ENCODE results near the gene BCL7C.
A peak's percentile ranks its signal among the peaks of the same experiment; 100 is the strongest.
"Not testable (repeated sequence)": the region's sequence is repeated elsewhere in the genome, so short reads cannot be mapped to it uniquely, and the experiment has no call there.

The BCL7C gene

GRCh38 chr16:30893744-30894539 lies at the start of gene BCL7C:
BCL7C (minus strand) TSS chr16:30894077; CDS start chr16:30893944, 133 bp downstream.
- peak; percentile 90 for DNase-seq (ENCODE audit: low spot score)

- DNase-seq (ENCODE audit: low spot score), result no peak
Measured at GRCh38 chr16:30942426-30942806, 48.5 kb upstream of the BCL7C start.

DNA sequence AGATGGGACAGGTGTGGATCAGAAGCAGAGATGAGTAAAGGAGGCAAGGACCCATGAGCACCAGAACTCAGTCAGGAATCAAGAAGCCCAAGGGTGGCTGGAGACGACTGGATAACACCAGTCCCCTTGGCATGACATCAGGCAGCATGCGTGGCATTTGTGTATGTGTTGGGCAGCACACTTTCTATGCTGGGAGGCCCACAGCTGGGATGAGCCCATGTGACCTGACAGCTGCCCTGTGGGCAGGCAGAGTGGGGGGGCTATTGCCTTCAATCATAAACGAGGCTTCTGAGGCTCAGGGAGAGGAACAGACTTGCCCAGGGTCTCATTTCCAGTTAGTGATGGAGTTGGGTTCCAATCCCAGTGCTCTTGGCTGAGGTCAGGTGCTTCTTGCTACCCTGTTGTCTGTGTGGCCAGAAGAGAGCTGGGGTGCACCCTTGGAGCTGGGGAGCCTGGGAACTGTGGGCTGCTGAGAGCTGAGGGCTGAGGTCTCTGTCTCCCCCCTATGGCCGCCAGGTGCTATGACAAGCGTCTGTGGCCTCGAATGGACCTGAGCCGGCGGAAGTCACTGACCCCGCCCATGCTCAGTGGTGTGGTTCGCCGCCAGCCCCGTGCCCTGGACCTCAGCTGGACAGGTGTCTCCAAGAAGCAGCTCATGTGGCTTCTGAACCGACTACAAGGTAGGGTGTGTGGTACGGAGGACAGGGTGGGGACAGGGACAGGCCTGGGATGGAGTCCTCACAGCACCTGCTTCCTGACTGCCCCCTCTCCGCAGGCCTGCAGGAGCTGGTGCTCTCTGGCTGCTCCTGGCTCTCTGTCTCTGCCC lies 47.9 kb upstream of the BCL7C start:
- peak; percentile 82 for DNase-seq (ENCODE audit: low spot score)

GRCh38 chr16:30939571-30939970 lies 45.7 kb upstream of the BCL7C start:
- not testable (repeated sequence) for DNase-seq (ENCODE audit: low spot score)

DNA sequence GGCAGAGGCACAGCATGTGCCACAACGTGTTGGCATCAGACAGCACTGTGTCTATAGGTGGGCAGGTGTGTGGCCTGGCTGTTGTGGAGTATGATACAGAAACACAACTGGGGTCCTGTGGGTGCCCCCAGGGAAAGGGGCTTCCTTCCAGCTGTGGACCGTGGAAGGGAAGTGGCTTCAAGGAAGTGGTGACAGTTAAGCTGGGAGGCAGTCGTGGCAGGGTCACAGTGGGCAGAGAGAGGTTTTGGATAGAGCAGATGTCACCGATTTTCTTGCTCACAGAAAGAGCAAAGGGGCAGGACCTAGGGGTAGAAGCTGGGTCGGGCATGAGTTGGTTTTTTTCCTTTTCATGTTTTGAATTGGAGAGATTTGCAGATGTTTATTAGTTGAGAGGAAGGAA lies 43.8 kb upstream of the BCL7C start:
- DNase-seq (ENCODE audit: low spot score), result no peak

GRCh38 chr16:30934827-30935557 lies 41.1 kb upstream of the BCL7C start:
- peak; percentile 51 for DNase-seq (ENCODE audit: low spot score)

DNA sequence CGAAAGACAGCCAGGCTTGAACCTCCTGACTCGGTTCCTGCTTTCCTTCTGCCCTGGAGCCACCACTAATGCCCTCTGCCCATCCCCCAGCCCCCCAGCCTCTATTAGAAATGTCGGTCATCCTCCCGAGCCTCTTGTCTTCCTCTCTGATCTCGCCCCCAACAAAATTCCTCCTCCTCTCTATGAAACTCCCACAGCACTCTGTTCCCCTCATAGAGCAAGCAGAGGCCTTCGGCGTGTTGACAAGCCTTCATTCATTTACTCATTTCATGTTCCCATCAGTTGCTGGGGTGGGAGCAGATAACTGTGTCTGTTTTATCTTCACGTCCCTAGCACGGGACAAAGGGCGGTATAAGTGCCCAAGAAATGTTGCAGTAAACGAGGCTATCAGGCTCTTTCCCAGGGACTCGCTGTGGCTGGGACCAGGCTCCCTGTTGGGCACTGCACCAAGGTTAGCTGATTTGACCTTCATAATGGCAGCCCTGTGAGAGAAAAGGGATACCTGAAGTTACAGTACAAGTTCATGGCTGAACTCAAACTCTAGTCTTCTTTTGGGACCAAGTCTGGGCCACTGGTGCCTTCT lies 37.3 kb upstream of the BCL7C start:
- no peak for DNase-seq (ENCODE audit: low spot score)

DNA sequence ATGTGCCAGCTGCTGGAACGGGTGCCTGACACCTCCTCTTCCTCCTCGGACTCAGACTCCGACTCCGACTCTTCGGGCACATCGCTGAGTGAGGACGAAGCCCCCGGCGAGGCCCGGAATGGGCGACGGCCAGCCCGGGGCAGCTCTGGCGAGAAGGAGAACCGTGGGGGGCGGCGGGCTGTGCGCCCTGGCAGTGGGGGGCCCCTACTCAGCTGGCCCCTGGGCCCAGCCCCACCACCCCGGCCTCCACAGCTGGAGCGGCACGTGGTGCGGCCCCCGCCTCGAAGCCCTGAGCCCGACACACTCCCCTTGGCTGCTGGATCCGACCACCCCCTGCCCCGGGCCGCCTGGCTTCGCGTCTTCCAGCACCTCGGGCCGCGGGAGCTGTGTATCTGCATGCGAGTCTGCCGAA lies 36.3 kb upstream of the BCL7C start:
- no peak for DNase-seq (ENCODE audit: low spot score)

GRCh38 chr16:30929167-30929566 lies 35.3 kb upstream of the BCL7C start:
- peak; percentile 33 for DNase-seq (ENCODE audit: low spot score)

- DNase-seq (ENCODE audit: low spot score), result no peak
Measured at GRCh38 chr16:30928390-30928789, 34.5 kb upstream of the BCL7C start.

DNA sequence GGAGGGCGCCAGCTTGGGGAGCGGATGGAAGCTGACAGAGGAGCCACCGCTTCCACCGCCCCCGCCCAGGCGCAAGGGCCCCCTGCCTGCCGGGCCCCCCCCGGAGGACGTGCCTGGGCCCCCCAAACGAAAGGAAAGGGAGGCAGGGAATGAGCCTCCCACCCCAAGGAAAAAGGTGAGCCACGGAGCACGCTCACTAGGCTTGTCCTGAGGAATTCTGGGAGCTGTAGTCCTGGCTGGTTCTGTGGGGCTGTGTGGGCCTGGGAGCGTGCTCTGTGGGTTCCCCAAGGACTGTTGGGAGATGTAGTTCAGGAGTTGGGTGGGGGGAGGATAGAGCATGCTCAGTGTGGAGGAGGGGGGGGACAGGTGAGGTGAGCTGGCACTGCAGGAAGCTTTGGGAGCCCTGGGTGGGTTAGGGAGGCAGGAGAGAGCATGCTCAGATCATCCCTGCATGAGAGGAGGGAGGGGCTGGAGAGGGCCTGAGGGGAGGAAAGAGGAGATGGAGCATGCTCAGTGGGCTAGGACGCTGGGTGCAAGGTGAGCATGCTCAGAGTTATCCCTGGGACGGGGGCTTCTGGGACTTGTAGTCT lies 34.0 kb upstream of the BCL7C start:
- DNase-seq (ENCODE audit: low spot score), result peak; percentile 69

- DNase-seq (ENCODE audit: low spot score), result no peak
Measured at GRCh38 chr16:30926937-30927788, 33.3 kb upstream of the BCL7C start.

DNA sequence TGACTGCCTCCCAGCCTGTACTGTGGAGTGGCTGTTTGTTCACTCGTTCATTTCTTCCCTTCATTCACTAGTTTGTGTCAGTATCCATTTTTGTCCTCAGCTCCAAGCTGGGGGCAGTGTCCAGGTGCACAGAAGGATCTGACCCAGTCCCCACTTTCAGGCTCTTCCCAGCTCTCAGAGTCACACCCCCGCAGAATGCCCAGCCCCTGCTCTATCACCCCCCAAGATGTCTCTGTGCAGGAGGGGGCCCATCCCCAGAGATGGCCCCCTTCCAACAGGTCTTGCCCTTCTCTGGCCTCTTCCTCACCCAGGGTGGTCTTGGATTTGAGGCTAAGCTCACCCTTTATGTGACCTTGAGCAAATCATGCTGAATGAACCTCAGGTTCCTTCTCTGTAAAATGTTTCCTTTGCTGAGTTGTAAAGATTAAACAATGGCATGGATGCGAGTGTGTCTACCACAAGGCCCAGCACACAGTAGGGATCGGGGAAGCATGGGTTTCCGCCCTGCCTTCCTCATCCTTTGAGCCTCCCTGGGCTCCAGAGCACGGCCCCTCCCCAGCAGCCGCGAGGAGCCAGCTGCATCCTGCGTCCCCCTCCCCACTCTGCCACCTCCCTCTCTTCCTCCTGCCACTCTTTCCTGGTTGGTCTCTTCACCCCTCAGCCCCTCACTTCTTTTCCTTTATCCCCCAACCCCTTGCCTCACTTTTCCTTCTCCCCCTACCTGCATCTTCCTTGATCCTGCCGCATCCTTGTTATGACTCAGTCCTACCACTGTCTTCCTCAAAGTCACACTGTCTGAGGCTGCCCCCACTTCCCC lies 32.3 kb upstream of the BCL7C start:
- DNase-seq (ENCODE audit: low spot score), result no peak

GRCh38 chr16:30925632-30925987 lies 31.7 kb upstream of the BCL7C start:
- no peak for DNase-seq (ENCODE audit: low spot score)

DNA sequence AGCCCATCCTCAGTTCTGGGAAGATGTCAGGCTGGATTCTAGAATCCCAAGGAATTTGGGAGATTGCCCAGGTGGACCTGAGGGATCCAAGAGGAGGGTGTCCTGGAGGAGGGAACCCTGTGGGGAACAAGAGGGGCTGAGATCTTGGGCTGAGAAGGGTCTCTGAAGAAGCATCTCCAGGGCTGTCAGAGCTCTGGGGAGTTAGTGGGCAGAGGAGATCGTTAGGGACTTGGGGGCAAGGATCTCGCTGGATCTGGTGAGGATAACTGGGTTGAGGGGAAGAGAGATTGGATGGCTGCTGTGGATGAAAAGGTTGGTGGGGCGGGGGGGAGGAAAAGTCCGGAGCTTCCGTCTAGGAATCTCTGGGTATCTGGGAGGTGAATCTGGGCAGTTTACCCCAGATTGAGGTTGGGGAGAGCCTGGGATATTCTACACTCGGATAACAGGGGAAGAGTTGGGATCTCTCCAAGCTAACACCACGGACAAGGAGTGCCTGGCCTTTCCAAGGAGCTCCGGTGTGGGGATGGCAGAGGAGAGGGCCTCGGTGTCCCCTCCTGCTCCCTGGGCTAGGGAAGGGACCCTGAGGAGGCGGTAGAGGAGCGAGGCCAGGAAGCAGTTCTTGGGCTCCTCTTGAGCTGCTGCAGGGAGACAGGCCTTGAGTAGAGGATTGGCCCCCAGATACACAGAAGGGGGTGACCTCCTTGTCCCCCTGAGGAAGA lies 31.2 kb upstream of the BCL7C start:
- DNase-seq (ENCODE audit: low spot score), result no peak

DNA sequence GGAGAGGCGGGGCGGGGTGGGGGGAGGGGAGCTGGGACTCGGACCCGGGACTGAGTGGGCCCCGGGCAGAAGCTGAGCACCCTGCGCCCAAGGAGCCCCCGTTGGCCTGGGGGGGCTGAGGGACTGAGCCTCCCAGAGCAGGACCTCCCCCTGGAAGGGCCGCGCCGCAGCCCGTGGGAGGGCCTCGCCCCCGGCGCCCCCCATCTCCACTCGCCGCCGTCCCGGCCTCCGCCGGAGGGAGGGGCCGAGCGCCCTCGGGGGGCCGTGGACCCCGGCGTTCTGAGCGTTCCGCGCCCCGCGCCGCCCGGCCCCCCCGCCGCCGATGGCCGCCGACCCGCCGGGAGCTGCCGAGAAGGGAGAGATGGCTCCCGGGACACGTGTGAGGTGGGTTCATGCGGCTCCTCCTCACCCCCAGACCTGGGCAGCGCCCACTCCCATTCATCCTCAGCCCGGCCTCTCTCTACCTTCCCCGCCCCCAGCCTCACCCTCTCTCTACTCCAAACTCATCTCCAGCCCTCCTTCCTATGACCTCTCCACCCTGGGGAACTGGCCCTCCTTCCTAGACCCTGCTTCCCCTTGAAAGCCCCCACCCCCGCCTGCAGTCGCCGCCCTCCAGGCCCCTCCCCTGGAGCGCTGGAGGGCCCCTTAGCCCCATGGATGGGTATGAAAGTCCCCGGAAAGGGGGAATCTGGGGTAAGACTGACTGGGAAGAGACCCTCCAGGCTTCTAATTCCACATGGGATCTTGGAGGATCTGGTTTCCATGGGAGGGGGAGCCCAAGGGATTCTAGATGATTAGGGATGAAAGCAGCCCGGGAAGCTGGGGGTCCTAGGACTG lies 30.4 kb upstream of the BCL7C start:
- DNase-seq (ENCODE audit: low spot score), result no peak

DNA sequence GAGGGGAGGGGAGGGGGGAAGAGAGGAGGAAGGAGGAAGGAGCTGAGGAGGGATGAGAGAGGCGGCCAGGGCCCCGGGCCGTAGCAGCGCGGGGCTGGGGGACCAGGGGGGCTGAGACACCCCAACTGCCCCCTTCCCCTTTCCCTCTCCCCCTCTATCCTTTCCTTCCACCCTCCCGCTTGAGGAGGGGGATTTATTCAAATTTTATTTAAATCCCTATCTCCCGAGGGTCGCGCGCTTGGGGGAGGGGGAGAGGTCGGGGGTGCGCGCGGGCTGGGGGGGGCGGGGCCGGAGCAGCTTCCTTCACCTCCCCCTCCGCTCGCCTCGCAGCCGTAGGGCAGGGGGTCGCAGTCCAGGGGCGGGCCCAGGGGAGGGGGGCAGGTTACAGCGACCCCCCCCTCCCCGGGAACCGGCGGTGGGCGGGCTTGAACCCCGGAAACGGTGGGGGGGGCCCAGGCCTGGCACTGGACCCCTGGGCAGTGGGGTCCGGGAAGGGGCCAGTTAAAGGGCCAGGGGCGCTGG lies 29.7 kb upstream of the BCL7C start, which contains the start of gene FBXL19:
TSS of gene FBXL19 (plus strand) at position 19 of the 522 bp plus-strand sequence. CDS start 2,183 bp downstream, outside the sequence.
- no peak for DNase-seq (ENCODE audit: low spot score)

- peak; percentile 99 for DNase-seq (ENCODE audit: low spot score)
Measured at GRCh38 chr16:30922960-30923535, 29.2 kb upstream of the BCL7C start.
